HFFc6 (cell line): ENCODE data around the gene PACS2. TPM values are rescaled to one million over a fixed set of nuclear protein-coding genes. Genes with fewer than 3 reads are reported as not detected.
A peak's percentile ranks its signal among the peaks of the same experiment; 100 is the strongest.

ENCODE experiments used
- DNase-seq: peaks from one replicate; pipeline ENCODE4 v3.0.0-alpha.2; 2018
- H3K27ac Mint-ChIP-seq: 2 replicates; pipeline ENCODE4 v1.8.0; 2020; ENCODE audit warnings: mild to moderate bottlenecking, mixed read lengths
- H3K27me3 Mint-ChIP-seq: 2 replicates; pipeline ENCODE4 v1.8.0; 2021; ENCODE audit warnings: mild to moderate bottlenecking, moderate library complexity, mixed read lengths; ENCODE audit not compliant: insufficient read depth
- H3K36me3 Mint-ChIP-seq: 2 replicates; pipeline ENCODE4 v1.8.0; 2021; ENCODE audit warnings: low read depth, mixed read lengths
- H3K4me1 Mint-ChIP-seq: 2 replicates; pipeline ENCODE4 v1.8.0; 2020; ENCODE audit warnings: low read depth, mixed read lengths
- H3K4me3 Mint-ChIP-seq: 2 replicates; pipeline ENCODE4 v1.8.0; 2020; ENCODE audit warnings: mild to moderate bottlenecking, moderate library complexity, mixed read lengths
- H3K9me3 Mint-ChIP-seq: 2 replicates; pipeline ENCODE4 v1.8.0; 2020; ENCODE audit warnings: mild to moderate bottlenecking, mixed read lengths
- CTCF ChIP-seq: fragments of 200-600 bp; sonication (generic); IDR thresholded peaks from 2 replicates; pipeline ENCODE4 v1.5.0; 2021; ENCODE audit warnings: antibody characterized with exemption, mild to moderate bottlenecking
- total RNA-seq, 6 experiments: library from RNA; stranded (reverse); fragmentation: NEBNext Ultra II Directional; extraction: Animal tissue kit (Norgen Biotek cat#: 25700); gene quantifications; 2 replicates in 1 of 6; 3 replicates in 5 of 6; pipeline ENCODE4 v1.2.3, GENCODE V29; 2021

The PACS2 gene
- total RNA-seq, 6 experiments from 2014 or later, result 33.5 to 38.5 (median 35.2) TPM

DNA sequence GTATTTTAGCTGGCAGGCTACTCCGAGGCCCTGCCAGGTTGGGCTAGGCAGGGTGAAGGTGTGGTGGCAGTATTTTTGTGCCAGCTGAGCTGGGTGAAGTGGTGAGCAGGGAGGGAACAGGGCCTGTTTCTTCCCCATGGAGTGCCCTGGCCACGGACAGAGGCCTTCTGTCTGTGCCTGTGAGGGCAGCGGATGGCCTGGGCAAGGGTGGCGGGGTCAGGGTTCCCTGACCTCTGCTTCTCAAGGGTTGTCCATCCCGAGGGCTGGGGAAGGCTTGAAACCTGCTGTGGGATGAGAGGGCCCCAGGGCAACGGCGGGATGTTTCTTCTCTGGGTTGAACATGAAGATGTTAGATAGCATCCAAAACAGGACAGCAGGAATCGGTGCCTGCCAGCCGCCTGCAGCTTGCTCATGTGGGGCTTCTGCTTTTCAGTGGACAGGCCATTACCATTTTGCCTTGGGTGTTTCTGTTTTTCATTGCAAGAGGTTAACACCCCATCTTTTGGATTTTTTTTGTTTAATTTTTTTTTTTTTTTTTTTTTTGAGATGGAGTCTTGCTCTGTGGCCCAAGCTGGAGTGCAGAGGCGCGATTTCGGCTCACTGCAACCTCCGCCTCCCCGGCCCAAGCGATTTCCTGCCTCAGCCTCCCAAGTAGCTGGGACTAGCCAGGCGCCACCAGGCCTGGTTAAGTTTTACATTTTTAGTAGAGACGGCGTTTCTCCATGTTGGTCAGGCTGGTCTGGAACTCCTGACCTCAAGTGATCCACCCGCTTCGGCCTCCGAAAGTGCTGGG, 108.3 kb downstream of the PACS2 start:
- peaks cover 11% of the 10 kb centered on the region for H3K36me3 Mint-ChIP-seq
- H3K27ac Mint-ChIP-seq, result peak overlapping the region; percentile 38; the same call in 1 of the 2 replicates

DNA sequence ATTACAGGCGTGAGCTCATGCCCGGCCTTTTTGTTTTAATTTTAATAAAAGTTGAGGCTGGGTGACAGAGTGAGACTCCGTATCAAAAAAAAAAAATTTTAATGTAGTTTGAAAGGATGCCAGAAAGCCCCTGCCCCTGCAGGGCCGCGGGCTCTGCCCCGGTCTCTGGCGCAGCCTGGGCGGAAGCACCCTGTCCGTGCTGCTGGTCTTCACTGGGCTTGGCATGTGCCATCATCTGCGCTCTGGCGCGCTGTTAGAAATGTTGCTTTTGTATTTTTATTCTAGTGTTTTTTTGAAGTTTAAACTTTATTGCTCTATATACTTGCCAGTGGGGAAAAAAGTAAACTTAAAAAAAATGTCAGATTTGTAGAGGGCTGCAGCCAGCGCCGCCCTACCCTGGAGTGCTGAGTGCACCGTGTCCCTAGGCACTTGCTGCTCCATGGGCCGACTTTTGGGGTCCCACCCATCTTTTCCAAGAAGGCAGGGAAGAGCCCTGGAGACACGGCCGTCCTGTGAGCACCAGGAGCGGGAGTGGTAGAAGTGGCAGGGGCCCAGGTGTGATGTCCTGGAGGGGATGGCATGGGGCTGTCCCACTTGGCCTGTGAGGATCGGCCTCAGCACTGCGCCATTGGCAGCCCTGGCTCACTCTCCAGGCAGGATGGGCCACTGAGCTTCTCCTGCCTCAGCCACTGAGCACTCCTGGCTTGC, 109.1 kb downstream of the PACS2 start:
- no peaks in the 10 kb centered on the region for H3K27me3 Mint-ChIP-seq
- H3K4me1 Mint-ChIP-seq, result peaks cover 20% of the 10 kb centered on the region
- DNase-seq, result no peak
- H3K4me3 Mint-ChIP-seq, result no peak overlapping the region
- TF ChIP-seq CTCF, result no peak
- 0 out of 2 replicates have a peak, but pooled peaks cover 4% of the 10 kb centered on the region for H3K9me3 Mint-ChIP-seq
- H3K27ac Mint-ChIP-seq, result no peak overlapping the region
- H3K36me3 Mint-ChIP-seq, result peaks cover 11% of the 10 kb centered on the region

More for the DNA sequence above, 108.3 kb downstream of the PACS2 start:
- no peaks in the 10 kb centered on the region for H3K27me3 Mint-ChIP-seq
- H3K9me3 Mint-ChIP-seq, result 0 out of 2 replicates have a peak, but pooled peaks cover 4% of the 10 kb centered on the region
- H3K4me3 Mint-ChIP-seq, result no peak overlapping the region
- no peak for TF ChIP-seq CTCF
- DNase-seq, result no peak
- H3K4me1 Mint-ChIP-seq, result peaks cover 21% of the 10 kb centered on the region

DNA sequence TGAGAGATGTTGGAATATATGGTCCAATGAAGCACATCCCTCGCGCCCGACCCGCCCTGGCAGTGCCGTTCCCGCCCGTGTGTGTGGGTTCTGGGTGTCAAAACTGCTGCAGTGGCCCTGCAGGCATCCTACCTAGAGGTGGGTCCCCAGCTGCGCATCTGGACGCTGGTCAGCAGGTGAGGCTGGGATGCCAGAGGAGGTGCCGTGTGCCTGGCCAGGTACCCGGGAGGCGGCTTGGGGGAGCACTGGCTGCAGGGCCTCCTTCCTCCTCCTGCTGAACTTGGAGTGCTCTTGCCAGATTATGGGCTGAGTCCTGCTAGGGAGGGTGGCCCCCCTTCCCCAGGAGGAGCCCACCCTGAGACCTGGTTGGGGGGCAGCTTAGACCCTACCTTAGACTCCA, 110.3 kb downstream of the PACS2 start:
- peaks cover 11% of the 10 kb centered on the region for H3K36me3 Mint-ChIP-seq
- H3K27me3 Mint-ChIP-seq, result no peaks in the 10 kb centered on the region
- H3K9me3 Mint-ChIP-seq, result 0 out of 2 replicates have a peak, but pooled peaks cover 4% of the 10 kb centered on the region
- peaks cover 16% of the 10 kb centered on the region for H3K4me1 Mint-ChIP-seq
- no peak overlapping the region for H3K4me3 Mint-ChIP-seq
- no peak overlapping the region for H3K27ac Mint-ChIP-seq
- no peak for TF ChIP-seq CTCF
- DNase-seq, result no peak

DNA sequence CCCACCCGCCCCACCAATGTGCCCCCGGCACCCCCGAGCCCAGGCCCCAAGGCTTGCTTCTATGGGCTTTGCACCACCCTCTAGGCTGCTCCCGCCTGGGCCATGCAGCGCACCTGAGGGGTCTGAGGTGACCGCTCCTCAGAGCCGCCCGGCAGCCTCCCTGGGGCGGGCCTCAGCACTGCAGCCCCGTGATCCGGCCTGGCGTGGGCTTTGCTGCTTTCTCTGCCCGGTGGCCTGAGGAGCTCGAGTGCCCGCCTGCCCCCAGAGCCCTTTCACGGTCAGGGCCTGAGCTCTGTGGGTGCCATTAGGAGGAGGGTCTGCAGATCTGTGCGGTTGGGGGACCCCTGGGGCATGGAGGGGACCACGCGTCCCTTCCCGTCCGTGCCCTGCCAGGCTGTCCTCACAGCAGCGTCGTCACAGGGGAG, 111.3 kb downstream of the PACS2 start:
- Mint-ChIP-seq H3K4me3 (no peak overlapping the region), H3K9me3 (0 out of 2 replicates have a peak, but pooled peaks cover 4% of the 10 kb centered on the region), H3K36me3 (peaks cover 18% of the 10 kb centered on the region), H3K4me1 (peaks cover 26% of the 10 kb centered on the region), H3K27me3 (no peaks in the 10 kb centered on the region), H3K27ac (no peak overlapping the region)
- no peak for DNase-seq
- no peak for TF ChIP-seq CTCF

GRCh38 chr14:105426416-105427130, 112.0 kb downstream of the PACS2 start:
- Mint-ChIP-seq H3K9me3 (0 out of 2 replicates have a peak, but pooled peaks cover 4% of the 10 kb centered on the region), H3K4me1 (peaks cover 28% of the 10 kb centered on the region), H3K36me3 (peaks cover 20% of the 10 kb centered on the region), H3K4me3 (no peak overlapping the region), H3K27ac (no peak overlapping the region), H3K27me3 (no peaks in the 10 kb centered on the region)
- no peak for TF ChIP-seq CTCF
- DNase-seq, result no peak
